ENCODE results near the gene RGS13.

RGS13 gene

GRCh38 chr1:192626366-192627179 lies 9.4 kb upstream of the RGS13 start:
- DNase-seq (ENCODE audit: low read depth in 1 of 2, low spot score in 1 of 2) = no peak

GRCh38 chr1:192627901-192628300 lies 8.0 kb upstream of the RGS13 start:
- DNase-seq (ENCODE audit: low read depth in 1 of 2, low spot score in 1 of 2) = no peak

- DNase-seq (ENCODE audit: low read depth in 1 of 2, low spot score in 1 of 2) = no peak
Observed at GRCh38 chr1:192628396-192629057, 7.4 kb upstream of the RGS13 start.

GRCh38 chr1:192629612-192630011 lies 6.3 kb upstream of the RGS13 start:
- DNase-seq (ENCODE audit: low read depth in 1 of 2, low spot score in 1 of 2) = no peak

GRCh38 chr1:192630521-192631287 lies 5.2 kb upstream of the RGS13 start:
- DNase-seq (ENCODE audit: low read depth in 1 of 2, low spot score in 1 of 2) = no peak

GRCh38 chr1:192631749-192632148 lies 4.2 kb upstream of the RGS13 start:
- DNase-seq (ENCODE audit: low read depth in 1 of 2, low spot score in 1 of 2) = no peak

- no peak for DNase-seq (ENCODE audit: low read depth in 1 of 2, low spot score in 1 of 2)
Observed at GRCh38 chr1:192632188-192632587, 3.8 kb upstream of the RGS13 start.

- DNase-seq (ENCODE audit: low read depth in 1 of 2, low spot score in 1 of 2) = no peak
Observed at GRCh38 chr1:192632641-192633532, 3.1 kb upstream of the RGS13 start.

- no peak for DNase-seq (ENCODE audit: low read depth in 1 of 2, low spot score in 1 of 2)
Observed at GRCh38 chr1:192633533-192634253, 2.3 kb upstream of the RGS13 start.

- no peak for DNase-seq (ENCODE audit: low read depth in 1 of 2, low spot score in 1 of 2)
Observed at GRCh38 chr1:192635041-192635440, 906 bp upstream of the RGS13 start.

- no peak for DNase-seq (ENCODE audit: low read depth in 1 of 2, low spot score in 1 of 2)
Observed at GRCh38 chr1:192639607-192640368, 3.8 kb downstream of the RGS13 start.

GRCh38 chr1:192652159-192652558 lies 16.2 kb downstream of the RGS13 start:
- no peak for DNase-seq (ENCODE audit: low read depth in 1 of 2, low spot score in 1 of 2)

- no peak for DNase-seq (ENCODE audit: low read depth in 1 of 2, low spot score in 1 of 2)
Observed at GRCh38 chr1:192654120-192654519, 18.2 kb downstream of the RGS13 start.

- DNase-seq (ENCODE audit: low read depth in 1 of 2, low spot score in 1 of 2) = no peak
Observed at GRCh38 chr1:192654591-192655251, 18.8 kb downstream of the RGS13 start.

- no peak for DNase-seq (ENCODE audit: low read depth in 1 of 2, low spot score in 1 of 2)
Observed at GRCh38 chr1:192657760-192658159, 21.8 kb downstream of the RGS13 start.

GRCh38 chr1:192658255-192658654 lies 22.3 kb downstream of the RGS13 start:
- DNase-seq (ENCODE audit: low read depth in 1 of 2, low spot score in 1 of 2) = no peak

GRCh38 chr1:192660613-192661012 lies 24.7 kb downstream of the RGS13 start:
- no peak for DNase-seq (ENCODE audit: low read depth in 1 of 2, low spot score in 1 of 2)

GRCh38 chr1:192668409-192668983 lies 32.5 kb downstream of the RGS13 start:
- DNase-seq (ENCODE audit: low read depth in 1 of 2, low spot score in 1 of 2) = no peak

GRCh38 chr1:192669174-192669573 lies 33.2 kb downstream of the RGS13 start:
- DNase-seq (ENCODE audit: low read depth in 1 of 2, low spot score in 1 of 2) = no peak

All from activated CD4-positive, alpha-beta T cell treated with anti-CD3 and anti-CD28 coated beads, Interleukin-2, amount 50 U/mL, for 24 hours (primary cell).